ENCODE data around the gene IL36A.
A peak's percentile ranks its signal among the peaks of the same experiment; 100 is the strongest.

The IL36A gene

DNA sequence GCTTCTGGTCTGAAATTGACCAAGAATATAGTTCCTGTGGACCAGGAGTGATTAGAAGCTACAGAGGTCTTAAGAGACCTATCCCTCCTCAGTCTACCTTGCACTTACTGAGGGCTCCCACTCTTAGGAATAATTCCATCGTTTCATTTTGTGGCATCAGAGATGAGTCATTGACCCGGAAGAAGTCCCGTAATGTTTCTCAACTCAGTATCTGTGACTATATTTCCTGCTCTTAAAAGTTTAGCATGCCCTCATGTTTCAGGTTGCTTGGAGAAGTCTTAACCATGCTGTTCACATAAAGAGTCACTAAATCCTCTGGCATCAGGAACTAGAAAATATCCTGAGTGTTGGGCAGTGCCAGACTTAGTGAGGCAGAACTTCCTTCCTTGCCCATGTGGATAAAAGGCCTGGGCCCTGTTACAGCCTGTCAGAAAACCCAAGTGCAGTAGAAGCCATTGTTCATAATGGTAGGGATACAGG lies at the start of gene IL36A:
TSS of gene IL36A (plus strand) at position 430 of the 480 bp plus-strand sequence. CDS start 413 bp downstream, outside the sequence.
- no peak for DNase-seq (ENCODE audit: low spot score)

GRCh38 chr2:112957511-112957910 lies 47.7 kb upstream of the IL36A start:
- no peak for DNase-seq (ENCODE audit: low spot score)

GRCh38 chr2:112958428-112959108 lies 46.7 kb upstream of the IL36A start:
- DNase-seq (ENCODE audit: low spot score): peak; percentile 63

- DNase-seq (ENCODE audit: low spot score): peak; percentile 37
Observed at GRCh38 chr2:112959109-112959812, 46.0 kb upstream of the IL36A start.

DNA sequence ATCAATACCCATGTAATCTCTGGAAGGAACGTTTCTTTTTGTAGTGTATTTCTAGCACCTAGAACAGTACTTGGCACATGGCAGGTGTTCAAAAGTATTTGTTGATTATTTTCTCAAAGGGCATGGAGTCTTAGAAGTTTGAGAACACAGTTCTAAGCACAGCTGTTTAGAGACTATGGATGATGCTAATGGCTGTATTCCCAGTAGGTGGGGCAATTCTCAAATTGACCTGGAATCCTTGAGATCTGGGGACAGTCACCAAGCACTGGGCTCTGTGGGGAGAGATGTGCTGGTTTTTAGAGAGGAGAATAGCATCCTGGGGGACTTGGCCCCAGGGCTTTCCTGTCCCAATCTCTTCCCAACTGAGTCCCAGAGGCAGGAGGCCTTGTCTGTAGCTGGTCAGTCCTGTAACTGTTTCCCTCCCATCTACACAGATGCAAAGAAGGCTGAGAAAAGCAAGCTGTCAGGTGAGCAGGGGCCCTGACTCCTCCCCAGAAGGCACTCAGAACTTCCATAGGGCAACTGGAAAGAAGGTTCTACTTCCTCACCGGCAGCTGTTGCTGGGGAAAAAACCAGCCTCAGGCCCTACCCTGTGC lies 44.9 kb upstream of the IL36A start:
- DNase-seq (ENCODE audit: low spot score): no peak

DNA sequence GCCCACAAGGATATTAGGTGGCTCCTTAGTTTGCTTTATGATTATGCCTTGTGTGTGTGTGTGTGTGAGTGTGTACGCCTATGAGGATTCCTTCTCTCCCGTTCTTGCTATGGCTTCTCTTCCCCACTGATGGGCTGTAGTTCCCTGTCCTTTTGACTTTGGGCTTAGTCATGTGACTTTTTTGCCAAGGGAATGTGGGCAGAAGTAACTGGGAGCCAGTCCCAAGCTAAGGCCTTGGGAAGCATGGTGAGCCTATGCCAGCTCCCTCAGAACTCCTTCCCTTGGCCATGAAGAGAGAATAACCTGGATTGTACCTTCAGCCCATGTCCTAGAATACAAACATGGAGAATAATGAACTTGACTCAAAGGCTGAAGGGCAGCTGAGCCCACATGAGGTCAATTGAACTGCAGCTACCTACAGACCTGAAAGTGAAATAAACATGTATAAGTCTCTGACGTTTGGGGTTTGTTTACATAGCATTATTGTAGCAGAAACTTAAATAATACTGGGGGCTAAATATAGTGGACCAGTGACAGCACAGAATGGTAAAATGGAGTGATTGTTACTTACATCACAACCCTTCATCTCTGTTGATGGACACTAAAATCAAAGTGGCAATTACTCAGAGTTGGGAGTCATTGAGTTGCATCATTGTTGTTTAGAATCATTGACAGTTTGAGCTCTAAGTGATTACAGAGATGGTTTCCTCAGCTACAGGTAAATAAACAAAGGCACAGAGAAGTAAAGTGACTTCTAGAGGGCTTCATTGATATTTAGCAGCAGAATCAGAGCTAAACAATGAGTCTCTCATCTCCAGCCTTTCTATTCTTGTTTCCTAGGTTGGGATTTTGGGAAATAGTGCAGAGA lies 42.7 kb upstream of the IL36A start:
- DNase-seq (ENCODE audit: low spot score): no peak

- DNase-seq (ENCODE audit: low spot score): no peak
Observed at GRCh38 chr2:112967023-112967422, 38.2 kb upstream of the IL36A start.

DNA sequence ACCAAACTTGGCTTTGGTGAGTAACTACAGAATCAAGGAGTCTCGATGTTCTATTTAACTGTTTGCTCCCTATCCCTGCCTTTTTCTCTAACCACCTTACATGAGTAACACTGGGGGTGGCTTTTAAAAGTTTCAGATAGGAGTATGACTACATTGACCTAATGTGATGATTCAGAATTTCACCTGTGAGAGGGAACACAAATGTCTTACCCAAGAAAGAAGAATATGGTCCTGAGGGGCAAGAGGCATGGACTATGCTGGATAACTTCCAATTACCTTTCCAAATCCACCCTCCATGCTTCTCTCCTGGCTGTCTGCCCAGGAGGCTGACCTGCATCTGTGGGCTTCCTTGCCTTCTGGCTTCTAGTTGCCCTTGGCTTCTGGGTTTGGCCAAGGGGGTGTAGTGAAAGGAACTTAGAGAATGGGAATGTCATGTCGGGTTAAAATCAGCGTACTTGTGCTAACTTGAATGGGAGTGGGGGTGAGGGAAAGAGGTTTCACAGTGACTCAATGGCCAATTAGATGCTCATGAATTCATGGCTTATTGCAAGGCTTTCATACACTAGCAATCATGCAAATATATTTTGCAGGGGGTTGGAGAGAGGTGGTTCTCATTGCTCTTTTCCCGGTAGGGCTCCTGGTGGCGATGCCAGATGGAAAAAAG lies 32.7 kb upstream of the IL36A start:
- no peak for DNase-seq (ENCODE audit: low spot score)

GRCh38 chr2:112973156-112973555 lies 32.1 kb upstream of the IL36A start:
- DNase-seq (ENCODE audit: low spot score): no peak

DNA sequence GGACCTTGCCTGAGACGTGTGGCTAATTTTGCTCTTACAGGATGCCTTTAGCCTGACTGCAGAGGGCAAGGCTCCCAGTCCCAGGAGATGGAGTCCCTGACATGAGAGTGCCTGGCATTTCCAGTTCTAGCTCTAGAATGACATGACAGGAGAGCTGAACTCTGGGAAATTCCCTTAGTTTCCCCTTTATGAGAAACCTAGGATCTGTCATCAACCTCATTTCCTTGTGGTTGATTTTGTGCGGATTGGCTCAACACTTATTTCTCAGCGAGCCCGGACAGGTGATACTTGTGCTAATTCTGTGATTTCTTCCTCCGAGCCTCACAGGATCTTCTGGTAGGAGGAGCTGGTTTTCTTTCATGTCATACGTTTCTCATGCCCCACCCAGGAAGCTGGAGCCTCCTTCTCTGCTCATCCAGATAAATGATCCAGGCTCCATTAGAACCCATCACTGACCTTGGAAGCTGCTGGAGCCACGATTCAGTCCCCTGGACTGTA lies 27.7 kb upstream of the IL36A start, which contains the start of gene IL36G:
TSS of gene IL36G (plus strand) at position 448 of the 498 bp plus-strand sequence. CDS start 633 bp downstream, outside the sequence.
- DNase-seq (ENCODE audit: low spot score): no peak

- no peak for DNase-seq (ENCODE audit: low spot score)
Observed at GRCh38 chr2:112979731-112980130, 25.5 kb upstream of the IL36A start.

GRCh38 chr2:112980537-112980936 lies 24.7 kb upstream of the IL36A start:
- no peak for DNase-seq (ENCODE audit: low spot score)

GRCh38 chr2:112985090-112985489 lies 20.2 kb upstream of the IL36A start:
- DNase-seq (ENCODE audit: low spot score): no peak

DNA sequence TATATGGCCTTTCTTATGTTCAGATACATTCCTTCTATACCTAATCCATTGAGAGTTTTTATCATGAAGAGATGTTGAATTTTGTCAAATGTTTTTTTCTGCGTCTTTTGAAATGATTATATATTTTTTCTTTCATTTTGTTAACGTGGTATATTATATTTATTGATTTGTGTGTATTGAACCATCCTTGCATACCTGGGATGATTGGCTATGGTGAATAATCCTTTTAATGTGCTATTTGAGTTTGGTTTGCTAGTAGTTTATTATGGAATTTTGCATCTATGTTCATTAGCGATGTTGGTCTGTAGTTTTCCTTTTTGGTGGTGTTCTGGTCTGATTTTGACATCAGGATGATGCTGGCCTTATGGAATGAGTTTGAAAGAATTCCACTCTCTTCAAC lies 15.6 kb upstream of the IL36A start:
- DNase-seq (ENCODE audit: low spot score): no peak

- no peak for DNase-seq (ENCODE audit: low spot score)
Observed at GRCh38 chr2:112993831-112994230, 11.4 kb upstream of the IL36A start.

DNA sequence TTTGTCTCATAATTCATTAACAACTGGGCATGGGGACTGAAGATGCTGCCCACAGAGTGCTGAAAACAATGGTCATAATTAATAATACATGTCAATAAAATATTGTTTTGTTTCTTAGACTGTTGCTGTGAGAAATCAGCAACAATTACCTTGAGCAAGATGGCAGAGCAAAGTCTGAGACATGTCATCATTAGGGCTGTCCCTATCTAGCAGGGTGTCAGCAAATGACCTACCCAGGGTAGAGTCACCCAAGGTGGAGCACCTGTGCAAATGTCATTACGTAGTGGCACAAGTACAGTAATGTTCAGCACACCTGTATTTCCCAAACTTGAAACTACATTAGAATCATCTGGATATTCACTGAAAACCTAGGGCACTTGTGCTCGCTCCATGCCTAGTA lies 10.6 kb upstream of the IL36A start:
- no peak for DNase-seq (ENCODE audit: low spot score)

DNA sequence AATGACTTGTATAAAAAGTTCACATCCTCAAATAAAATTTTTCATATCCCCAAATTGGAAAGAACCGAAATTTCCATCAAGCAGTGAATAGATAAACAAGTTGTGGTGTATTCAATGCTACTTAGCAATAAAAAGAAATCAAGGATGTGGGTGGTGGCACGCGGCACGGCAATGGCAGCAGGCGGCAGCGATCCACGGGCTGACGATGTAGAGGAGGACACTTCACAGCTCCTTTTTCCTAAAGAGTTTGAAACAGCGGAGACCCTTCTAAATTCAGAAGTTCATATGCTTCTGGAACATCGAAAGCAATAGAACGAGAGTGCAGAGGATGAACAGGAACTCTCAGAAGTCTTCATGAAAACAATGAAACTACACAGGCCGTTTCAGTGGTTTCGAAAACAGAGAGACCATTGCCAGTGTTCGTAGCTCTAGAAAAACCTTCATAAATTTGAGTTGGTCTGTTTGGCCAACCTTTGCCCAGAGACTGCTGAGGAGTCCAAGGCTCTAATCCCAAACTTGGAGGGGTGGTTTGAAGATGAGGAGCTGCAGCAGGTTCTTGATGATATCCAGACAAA lies 9.8 kb upstream of the IL36A start:
- no peak for DNase-seq (ENCODE audit: low spot score)

DNA sequence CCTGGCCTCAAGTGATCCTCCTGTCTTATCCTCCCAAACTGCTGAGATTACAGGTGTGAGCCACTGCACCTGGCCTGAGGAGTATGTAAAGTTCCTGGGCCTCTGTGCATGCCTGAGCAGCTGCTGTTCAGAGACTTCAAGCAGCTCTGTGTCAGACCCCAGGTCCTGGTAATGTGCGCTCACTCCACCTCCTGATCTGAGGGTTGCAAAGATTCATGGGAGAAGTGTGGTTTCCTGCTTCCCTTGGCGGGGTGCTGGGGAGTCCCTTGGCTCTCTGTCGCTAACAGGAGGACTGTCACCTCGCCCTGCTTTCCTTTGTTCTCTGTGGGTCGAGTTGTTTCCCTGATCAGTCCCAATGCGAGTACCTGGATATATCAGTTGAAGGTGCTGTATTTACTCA lies 8.6 kb upstream of the IL36A start:
- no peak for DNase-seq (ENCODE audit: low spot score)

- DNase-seq (ENCODE audit: low spot score): no peak
Observed at GRCh38 chr2:112997151-112997550, 8.1 kb upstream of the IL36A start.

GRCh38 chr2:113000436-113000835 lies 4.8 kb upstream of the IL36A start:
- no peak for DNase-seq (ENCODE audit: low spot score)

- DNase-seq (ENCODE audit: low spot score): no peak
Observed at GRCh38 chr2:113002677-113003076, 2.6 kb upstream of the IL36A start.
